ENCODE data around the gene GALNT11.

The GALNT11 gene

DNA sequence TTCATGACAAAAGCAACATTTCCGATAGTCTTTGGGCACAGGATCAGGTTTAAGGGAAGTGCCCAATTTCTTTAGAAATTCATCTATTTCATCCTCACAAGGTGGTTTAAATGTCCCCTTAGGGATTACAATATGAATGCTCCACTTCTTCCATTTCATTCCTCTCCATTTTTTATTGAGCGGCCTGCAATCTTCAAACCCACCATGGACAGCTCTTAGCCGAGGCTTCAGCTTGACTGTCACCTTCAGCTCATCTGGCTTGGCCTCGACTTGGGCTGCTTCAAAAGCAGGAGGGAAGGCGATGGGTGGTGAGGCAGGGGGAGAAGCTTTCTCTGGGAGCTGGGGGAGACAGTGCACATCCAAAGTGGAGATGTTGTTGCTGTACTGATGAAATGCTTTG is 123.2 kb downstream of the GALNT11 start:
- no peak for DNase-seq (ENCODE audit: low read depth)

DNA sequence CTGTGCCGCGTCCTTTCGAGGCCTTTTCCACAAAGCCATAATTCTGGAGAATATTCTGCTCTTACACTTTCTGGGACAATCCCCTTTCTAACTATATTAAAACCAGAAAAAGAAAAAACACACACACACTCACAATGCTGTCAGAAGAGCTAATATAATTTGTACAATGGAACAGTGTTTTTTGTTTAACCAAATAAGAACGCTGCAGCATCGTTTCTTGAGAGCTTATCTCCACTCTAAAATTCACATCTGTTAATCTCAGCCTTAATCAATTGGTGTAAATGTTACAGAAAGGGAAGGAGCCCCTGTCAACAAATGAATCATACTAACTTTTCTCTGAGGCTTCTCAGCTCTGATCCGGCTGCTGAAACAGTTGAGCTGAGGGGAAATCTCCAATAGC is 123.9 kb downstream of the GALNT11 start:
- DNase-seq (ENCODE audit: low read depth): no peak

DNA sequence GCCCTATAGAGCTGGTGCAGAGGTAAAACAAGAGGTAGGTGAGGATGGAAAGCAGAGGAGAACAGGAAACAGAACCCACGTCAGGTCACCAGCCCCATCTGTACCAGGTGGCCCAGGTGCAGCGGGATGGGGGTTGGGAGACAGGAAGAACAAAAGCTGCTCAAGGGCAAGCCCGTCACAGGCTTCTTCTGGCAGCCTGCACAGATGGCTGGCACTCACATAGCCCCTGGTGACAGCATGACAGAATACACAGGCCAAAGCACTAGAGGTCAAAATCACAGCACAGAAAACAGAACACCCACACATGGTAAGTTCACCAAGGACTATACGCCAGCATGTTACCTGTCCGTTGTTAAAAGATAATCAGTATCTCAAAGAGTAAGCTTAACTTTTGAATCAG is 126.8 kb downstream of the GALNT11 start:
- no peak for DNase-seq (ENCODE audit: low read depth)

GRCh38 chr7:152158801-152159587 is 133.5 kb downstream of the GALNT11 start:
- DNase-seq (ENCODE audit: low read depth): no peak

DNA sequence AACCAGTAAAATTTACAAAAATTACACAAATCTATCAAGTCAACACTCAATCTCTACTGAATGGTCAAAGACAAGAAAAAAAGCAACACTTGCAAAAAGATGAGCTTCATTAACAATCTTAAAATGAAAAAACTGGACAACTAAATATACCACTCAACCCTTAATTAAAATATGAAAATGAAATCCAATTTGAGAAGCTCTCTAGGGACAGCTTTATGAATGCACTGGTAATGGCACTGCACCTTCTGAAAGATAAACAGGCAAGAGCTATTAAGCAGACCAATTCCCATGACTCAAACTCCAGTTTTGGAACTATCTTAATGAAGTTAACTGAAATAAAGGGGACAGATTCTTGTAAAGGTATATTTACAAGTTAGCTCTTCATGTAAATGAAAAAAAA is 135.7 kb downstream of the GALNT11 start:
- DNase-seq (ENCODE audit: low read depth): no peak

DNA sequence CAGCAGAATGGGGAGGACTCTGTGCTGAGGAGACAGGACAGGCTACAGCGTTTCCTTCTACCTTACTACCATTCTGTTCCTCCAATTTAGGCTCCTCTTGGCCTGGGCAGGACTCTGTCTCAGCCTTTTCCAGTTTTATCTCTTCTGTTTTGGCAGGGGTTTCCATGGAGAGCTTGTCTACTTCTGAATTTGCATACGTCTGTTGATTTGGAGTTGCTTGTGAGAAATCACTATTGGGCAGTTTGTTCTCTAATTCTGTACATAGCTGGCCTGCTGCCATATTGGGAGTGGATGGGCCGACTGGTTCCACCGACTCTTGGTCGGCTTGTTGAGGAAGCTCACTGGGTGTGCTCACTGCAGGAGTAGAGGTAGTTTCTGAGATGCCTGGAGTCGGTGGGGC is 136.8 kb downstream of the GALNT11 start:
- DNase-seq (ENCODE audit: low read depth): no peak

All from stimulated activated CD8-positive, alpha-beta memory T cell treated with anti-CD3 and anti-CD28 coated beads, Interleukin-15, amount 100 ng/mL, for 1 hour (primary cell).